Subcutaneous abdominal adipose tissue (tissue), 5 donors: ENCODE data around the gene ATF7IP2.

ENCODE experiments used
- H3K27ac ChIP-seq: one replicate; pipeline ENCODE4 v1.7.0; 2013; ENCODE audit warnings: low read depth, mild to moderate bottlenecking, inconsistent platforms, low read length, moderate library complexity
- H3K27me3 ChIP-seq, 5 donors: one replicate each; pipeline ENCODE4 v1.7.0; 2013; ENCODE audit warnings: low read length in 5 of 5, inconsistent platforms in 1 of 5; ENCODE audit not compliant: control insufficient read depth in 5 of 5, insufficient read depth in 4 of 5
- H3K36me3 ChIP-seq, 5 donors: one replicate each; pipeline ENCODE4 v1.7.0; 2013; ENCODE audit warnings: low read length in 5 of 5; ENCODE audit not compliant: control insufficient read depth in 5 of 5, insufficient read depth in 5 of 5
- H3K4me1 ChIP-seq, 5 donors: one replicate each; pipeline ENCODE4 v1.7.0; 2013; ENCODE audit warnings: low read length in 5 of 5, mild to moderate bottlenecking in 3 of 5, moderate library complexity in 1 of 5; ENCODE audit not compliant: control insufficient read depth in 5 of 5, insufficient read depth in 5 of 5
- H3K4me3 ChIP-seq, 5 donors: one replicate each; pipeline ENCODE4 v1.7.0; 2013; ENCODE audit warnings: low read length in 5 of 5, low read depth in 1 of 5
- H3K9ac ChIP-seq, 5 donors: one replicate each; pipeline ENCODE4 v1.7.0; 2013; ENCODE audit warnings: low read length in 5 of 5, mild to moderate bottlenecking in 4 of 5, moderate library complexity in 3 of 5
- H3K9me3 ChIP-seq, 5 donors: one replicate each; pipeline ENCODE4 v1.7.0; 2013; ENCODE audit warnings: low read length in 5 of 5; ENCODE audit not compliant: control insufficient read depth in 5 of 5
- donor health status: healthy.
- donor health status: healthy.
- donor health status: healthy.
- donor health status: healthy.
- donor health status: healthy.

Gene ATF7IP2

GRCh38 chr16:10485159-10485558, 99.3 kb downstream of the ATF7IP2 start:
- H3K27ac ChIP-seq = no peak overlapping the region
- H3K4me1 ChIP-seq = peaks cover 0 to 2% (median 0%) of the 10 kb centered on the region in 5 donors
- no peak overlapping the region for H3K9ac ChIP-seq
- H3K36me3 ChIP-seq = peaks cover 0 to 27% (median 10%) of the 10 kb centered on the region in 5 donors
- no peaks in the 10 kb centered on the region for H3K27me3 ChIP-seq
- no peak overlapping the region for H3K4me3 ChIP-seq
- peaks cover 0 to 10% (median 4%) of the 10 kb centered on the region in 5 donors for H3K9me3 ChIP-seq

GRCh38 chr16:10485698-10486382, 100.0 kb downstream of the ATF7IP2 start:
- H3K9me3 ChIP-seq = peaks cover 0 to 10% (median 4%) of the 10 kb centered on the region in 5 donors

GRCh38 chr16:10490141-10490540, 104.3 kb downstream of the ATF7IP2 start:
- H3K27ac ChIP-seq = no peak overlapping the region
- H3K36me3 ChIP-seq = peaks cover 0 to 5% (median 1%) of the 10 kb centered on the region in 5 donors
- H3K4me1 ChIP-seq = peaks cover 0 to 2% (median 0%) of the 10 kb centered on the region in 5 donors
- H3K27me3 ChIP-seq = no peaks in the 10 kb centered on the region
- H3K9ac ChIP-seq = no peak overlapping the region
- peaks cover 0 to 17% (median 6%) of the 10 kb centered on the region in 5 donors for H3K9me3 ChIP-seq
- no peak overlapping the region for H3K4me3 ChIP-seq

More at GRCh38 chr16:10485698-10486382, 100.0 kb downstream of the ATF7IP2 start:
- Histone ChIP-seq H3K27me3 (no peaks in the 10 kb centered on the region), H3K4me3 (no peak overlapping the region), H3K4me1 (peaks cover 0 to 2% (median 0%) of the 10 kb centered on the region in 5 donors), H3K9ac (no peak overlapping the region), H3K27ac (no peak overlapping the region), H3K36me3 (peaks cover 0 to 25% (median 10%) of the 10 kb centered on the region in 5 donors)

GRCh38 chr16:10493276-10493675, 107.4 kb downstream of the ATF7IP2 start:
- no peaks in the 10 kb centered on the region for H3K27me3 ChIP-seq
- no peak overlapping the region for H3K9ac ChIP-seq
- peaks cover 0 to 2% (median 0%) of the 10 kb centered on the region in 5 donors for H3K4me1 ChIP-seq
- no peak overlapping the region for H3K27ac ChIP-seq
- H3K9me3 ChIP-seq = peaks cover 0 to 11% (median 8%) of the 10 kb centered on the region in 5 donors
- peaks cover 0 to 2% (median 0%) of the 10 kb centered on the region in 5 donors for H3K36me3 ChIP-seq
- H3K4me3 ChIP-seq = no peak overlapping the region

- Histone ChIP-seq H3K9ac (no peak overlapping the region), H3K36me3 (peaks cover 0 to 2% (median 0%) of the 10 kb centered on the region in 5 donors), H3K4me1 (peaks cover 0 to 2% (median 0%) of the 10 kb centered on the region in 5 donors), H3K4me3 (no peak overlapping the region), H3K9me3 (peaks cover 0 to 11% (median 8%) of the 10 kb centered on the region in 5 donors), H3K27ac (no peak overlapping the region), H3K27me3 (no peaks in the 10 kb centered on the region)
These were observed 108.6 kb downstream of the ATF7IP2 start for GRCh38 chr16:10494343-10495030.

GRCh38 chr16:10495031-10495345, 109.1 kb downstream of the ATF7IP2 start:
- Histone ChIP-seq H3K36me3 (peaks cover 0 to 2% (median 0%) of the 10 kb centered on the region in 5 donors), H3K4me3 (no peak overlapping the region), H3K4me1 (peaks cover 0 to under 1% (median 0%) of the 10 kb centered on the region in 5 donors), H3K9ac (no peak overlapping the region), H3K9me3 (peaks cover 0 to 11% (median 8%) of the 10 kb centered on the region in 5 donors), H3K27ac (no peak overlapping the region), H3K27me3 (no peaks in the 10 kb centered on the region)

- peaks cover 0 to 2% (median 0%) of the 10 kb centered on the region in 5 donors for H3K36me3 ChIP-seq
- H3K27me3 ChIP-seq = no peaks in the 10 kb centered on the region
- peaks cover 0 to 11% (median 8%) of the 10 kb centered on the region in 5 donors for H3K9me3 ChIP-seq
- no peak overlapping the region for H3K27ac ChIP-seq
- H3K4me3 ChIP-seq = no peak overlapping the region
- no peak overlapping the region for H3K9ac ChIP-seq
- H3K4me1 ChIP-seq = no peaks in the 10 kb centered on the region
These were observed 111.6 kb downstream of the ATF7IP2 start for GRCh38 chr16:10497132-10498101.

GRCh38 chr16:10500582-10500981, 114.7 kb downstream of the ATF7IP2 start:
- Histone ChIP-seq H3K4me1 (no peaks in the 10 kb centered on the region), H3K27me3 (no peaks in the 10 kb centered on the region), H3K9ac (no peak overlapping the region), H3K9me3 (no peaks in the 10 kb centered on the region), H3K4me3 (no peak overlapping the region), H3K36me3 (peaks cover 0 to 2% (median 0%) of the 10 kb centered on the region in 5 donors), H3K27ac (no peak overlapping the region)

GRCh38 chr16:10501016-10501607, 115.3 kb downstream of the ATF7IP2 start:
- Histone ChIP-seq H3K27ac (no peak overlapping the region), H3K4me3 (no peak overlapping the region), H3K36me3 (peaks cover 0 to 2% (median 0%) of the 10 kb centered on the region in 5 donors), H3K9me3 (no peaks in the 10 kb centered on the region), H3K4me1 (no peaks in the 10 kb centered on the region), H3K9ac (no peak overlapping the region), H3K27me3 (no peaks in the 10 kb centered on the region)
